IMR-90 (cell line): ENCODE measurements around the gene KCNQ2. TPM values are rescaled to one million over a fixed set of nuclear protein-coding genes. Genes with fewer than 3 reads are reported as not detected.

Experiments used
- ATAC-seq: fragments of 200-7000 bp; cut with Tn5 transposase; 2 replicates; pipeline ENCODE4 v1.9.1; 2020; ENCODE audit warnings: low read depth, mild to moderate bottlenecking, moderate library complexity
- BruUV-seq: library from RNA; stranded (reverse); fragments of 400-500 nt; replicated peaks from 2 replicates; lab custom pipeline; 2021; lab: Mats Ljungman, UMichigan
- CTCF ChIA-PET: fragments of 300-600 bp; formaldehyde crosslinking; extraction: SDS; loops from one replicate; lab custom pipeline; 2021; ENCODE audit warnings: antibody characterized with exemption; lab: Yijun Ruan, JAX
- POLR2A ChIA-PET: fragments of 300-600 bp; sonication (Branson Sonifier 250); formaldehyde crosslinking; loops from one replicate; lab custom pipeline; 2022; ENCODE audit warnings: antibody characterized with exemption; ENCODE audit not compliant: unreplicated experiment; lab: Charles Lee
- DNase-seq: peaks from one replicate; pipeline ENCODE4 v3.0.0; 2013
- H2AFZ ChIP-seq: replicated peaks from 2 replicates; pipeline ENCODE3; 2013; ENCODE audit warnings: low read length, mild to moderate bottlenecking; ENCODE audit not compliant: poor library complexity
- H2AK5ac ChIP-seq: 2 replicates; pipeline ENCODE4 v1.6.1; 2013; ENCODE audit warnings: low read depth, low read length, inconsistent platforms
- H2AK9ac ChIP-seq: replicated peaks from 2 replicates; pipeline ENCODE3; 2013; ENCODE audit warnings: mild to moderate bottlenecking, low read depth, low read length, moderate library complexity; ENCODE audit not compliant: poor library complexity
- H2BK120ac ChIP-seq: 2 replicates; pipeline ENCODE4 v1.6.1; 2013; ENCODE audit warnings: low read depth, low read length, inconsistent platforms
- H2BK15ac ChIP-seq: 3 replicates; pipeline ENCODE4 v1.6.1; 2013; ENCODE audit warnings: low read depth, low read length, inconsistent platforms
- H2BK20ac ChIP-seq: 2 replicates; pipeline ENCODE4 v1.6.1; 2013; ENCODE audit warnings: low read depth, mild to moderate bottlenecking, inconsistent platforms, low read length, moderate library complexity
- H2BK5ac ChIP-seq: 2 replicates; pipeline ENCODE4 v1.6.1; 2013; ENCODE audit warnings: mild to moderate bottlenecking, low read depth, low read length, inconsistent platforms; ENCODE audit not compliant: poor library complexity, severe bottlenecking
- H3K14ac ChIP-seq: replicated peaks from 2 replicates; pipeline ENCODE4 v1.6.1; 2013; ENCODE audit warnings: low read depth, low read length, inconsistent platforms
- H3K18ac ChIP-seq: 2 replicates; pipeline ENCODE4 v1.6.1; 2013; ENCODE audit warnings: low read depth, low read length, control low read depth
- H3K23ac ChIP-seq: 2 replicates; pipeline ENCODE4 v1.6.1; 2013; ENCODE audit warnings: low read depth, low read length, inconsistent platforms
- H3K27ac ChIP-seq: 2 replicates; pipeline ENCODE4 v1.5.1; 2013; ENCODE audit warnings: mild to moderate bottlenecking, control low read depth, low read length; ENCODE audit not compliant: insufficient read depth
- H3K27me3 ChIP-seq: 2 replicates; pipeline ENCODE4 v1.6.1; 2013; ENCODE audit warnings: low read length; ENCODE audit not compliant: control insufficient read depth, insufficient read depth
- H3K36me3 ChIP-seq: 2 replicates; pipeline ENCODE4 v1.6.1; 2013; ENCODE audit warnings: low read length, mixed read lengths; ENCODE audit not compliant: control insufficient read depth, insufficient read depth
- H3K4ac ChIP-seq: 2 replicates; pipeline ENCODE4 v1.6.1; 2013; ENCODE audit warnings: low read depth, low read length, inconsistent platforms
- H3K4me1 ChIP-seq: 2 replicates; pipeline ENCODE4 v1.6.1; 2013; ENCODE audit warnings: low read length, mixed read lengths; ENCODE audit not compliant: control insufficient read depth, insufficient read depth
- H3K4me2 ChIP-seq: 2 replicates; pipeline ENCODE4 v1.6.1; 2013; ENCODE audit warnings: low read depth, mild to moderate bottlenecking, control low read depth, low read length, moderate library complexity
- H3K4me3 ChIP-seq: 2 replicates; pipeline ENCODE4 v1.5.1; 2013; ENCODE audit warnings: low read depth, mild to moderate bottlenecking, control low read depth, low read length, moderate library complexity; ENCODE audit not compliant: insufficient read depth
- H3K56ac ChIP-seq: 2 replicates; pipeline ENCODE4 v1.6.1; 2013; ENCODE audit warnings: low read length, inconsistent platforms; ENCODE audit not compliant: insufficient read depth; ENCODE audit errors: extremely low read depth
- H3K79me1 ChIP-seq, 2 experiments: 2 replicates each; pipeline ENCODE4 v1.6.1; 2013; ENCODE audit warnings: low read length in 2 of 2, inconsistent platforms in 1 of 2, low read depth in 1 of 2
- H3K9ac ChIP-seq: 2 replicates; pipeline ENCODE4 v1.6.1; 2013; ENCODE audit warnings: low read depth, low read length, control low read depth
- H3K9me1 ChIP-seq: 2 replicates; pipeline ENCODE4 v1.6.1; 2013; ENCODE audit warnings: low read length, inconsistent platforms; ENCODE audit not compliant: insufficient read depth
- H3K9me3 ChIP-seq: 2 replicates; pipeline ENCODE4 v1.6.1; 2013; ENCODE audit warnings: low read length; ENCODE audit not compliant: control insufficient read depth, insufficient read depth
- H4K20me1 ChIP-seq: 2 replicates; pipeline ENCODE4 v1.6.1; 2013; ENCODE audit warnings: low read length, inconsistent platforms; ENCODE audit not compliant: insufficient read depth
- H4K5ac ChIP-seq: 2 replicates; pipeline ENCODE4 v1.6.1; 2013; ENCODE audit warnings: mild to moderate bottlenecking, low read depth, low read length, control low read depth
- H4K8ac ChIP-seq, 2 experiments: 2 replicates each; pipeline ENCODE4 v1.6.1; 2013; ENCODE audit warnings: low read depth in 2 of 2, low read length in 2 of 2, control low read depth in 1 of 2, inconsistent platforms in 1 of 2
- H4K91ac ChIP-seq: 2 replicates; pipeline ENCODE4 v1.6.1; 2013; ENCODE audit warnings: low read depth, low read length, inconsistent platforms; ENCODE audit not compliant: insufficient read depth
- BHLHE40 ChIP-seq: fragments of 150-350 bp; IDR thresholded peaks from 2 replicates; pipeline ENCODE4 v1.6.1; 2016; ENCODE audit warnings: mild to moderate bottlenecking, low read depth, low read length
- CEBPB ChIP-seq: IDR thresholded peaks from 2 replicates; pipeline ENCODE4 v1.6.1; 2012; ENCODE audit warnings: low read depth, low read length, improper control_type of control experiment
- CHD1 ChIP-seq: IDR thresholded peaks from 2 replicates; pipeline ENCODE4 v1.6.1; 2012; ENCODE audit warnings: low read depth, low read length, improper control_type of control experiment
- CTCF ChIP-seq: conservative IDR thresholded peaks from 2 replicates; pipeline ENCODE4 v1.5.1; 2012; ENCODE audit warnings: mild to moderate bottlenecking, low read depth, low read length, improper control_type of control experiment
- ELK1 ChIP-seq: fragments of 150-350 bp; IDR thresholded peaks from 2 replicates; pipeline ENCODE4 v1.6.1; 2016; ENCODE audit warnings: low read depth, mild to moderate bottlenecking, low read length, moderate library complexity, borderline replicate concordance
- FOS ChIP-seq: fragments of 150-350 bp; IDR thresholded peaks from 2 replicates; pipeline ENCODE4 v1.6.1; 2016; ENCODE audit warnings: low read depth, low read length
- MAFK ChIP-seq: IDR thresholded peaks from 2 replicates; pipeline ENCODE4 v1.6.1; 2012; ENCODE audit warnings: low read depth, low read length, improper control_type of control experiment
- MAZ ChIP-seq: IDR thresholded peaks from 2 replicates; pipeline ENCODE4 v1.6.1; 2012; ENCODE audit warnings: low read depth, mild to moderate bottlenecking, low read length, improper control_type of control experiment, moderate library complexity, borderline replicate concordance
- MXI1 ChIP-seq: IDR thresholded peaks from 2 replicates; pipeline ENCODE4 v1.6.1; 2012; ENCODE audit warnings: low read depth, mild to moderate bottlenecking, low read length, moderate library complexity, borderline replicate concordance
- NFE2L2 ChIP-seq: fragments of 150-350 bp; IDR thresholded peaks from 2 replicates; pipeline ENCODE4 v1.6.1; 2016; ENCODE audit warnings: low read depth, mild to moderate bottlenecking, low read length
- RAD21 ChIP-seq: IDR thresholded peaks from 2 replicates; pipeline ENCODE4 v1.6.1; 2012; ENCODE audit warnings: low read length, improper control_type of control experiment
- RCOR1 ChIP-seq: IDR thresholded peaks from 2 replicates; pipeline ENCODE4 v1.6.1; 2012; ENCODE audit warnings: mild to moderate bottlenecking, low read length, improper control_type of control experiment; ENCODE audit not compliant: insufficient replicate concordance
- SMC3 ChIP-seq: fragments of 150-350 bp; IDR thresholded peaks from 2 replicates; pipeline ENCODE4 v1.6.1; 2016; ENCODE audit warnings: low read depth, mild to moderate bottlenecking, antibody characterized with exemption, low read length, moderate library complexity
- WGBS, 2 experiments: methylation state at CpG; one replicate each; pipeline versions ENCODE4 v1.1.5 to v1.1.7; 2013; ENCODE audit warnings: missing lambda C conversion rate in 2 of 2; ENCODE audit not compliant: insufficient read length in 1 of 2; ENCODE audit errors: extremely low coverage in 2 of 2; 5-methylcytosine and 5-hydroxymethylcytosine counted together
- dilution Hi-C: fragments of 300-500 bp; cut with HindIII; formaldehyde crosslinking; loops from one replicate; pipeline ENCODE4 v1.14.3; 2018; ENCODE audit warnings: low sequenced_read_pairs; ENCODE audit not compliant: unreplicated experiment
- in situ Hi-C: fragments of 300-500 bp; cut with MboI; formaldehyde crosslinking; loops from 3 replicates; pipeline ENCODE4 v1.14.3; 2019; ENCODE audit warnings: low sequenced_read_pairs, inconsistent platforms, mixed read lengths
- intact Hi-C: fragments of 100-400 bp; cut with micrococcal nuclease; formaldehyde crosslinking; loops from 2 replicates; pipeline ENCODE4 v1.10.0; 2022
- polyA plus RNA-seq, 3 experiments: library from polyadenylated mRNA; depleted of rRNA; stranded (reverse); fragments of >200 nt; gene quantifications; 2 replicates each; pipeline ENCODE4 v1.2.3, GENCODE V29; 2012; ENCODE audit warnings: low replicate concordance in 1 of 3
- total RNA-seq: library from RNA; depleted of rRNA; stranded (reverse); fragments of >200 nt; gene quantifications from 2 replicates; pipeline ENCODE4 v1.2.3, GENCODE V29; 2012

KCNQ2 gene
- total and polyA plus RNA-seq, 2 of the 4 experiments (the other 2 are of a cell fraction): 0.02 TPM; not detected in 1

- in situ Hi-C loops: no loop called here
- Histone ChIP-seq H4K8ac (no peak overlapping the region), H3K4ac (no peak overlapping the region), H3K4me3 (no peak overlapping the region), H4K91ac (no peak overlapping the region), H2BK20ac (no peak overlapping the region), H2BK5ac (no peak overlapping the region), H3K9me3 (no peaks in the 10 kb centered on the region), H2BK15ac (no peak overlapping the region), H3K9me1 (no peaks in the 10 kb centered on the region), H3K56ac (no peak overlapping the region), H3K18ac (no peak overlapping the region), H3K23ac (no peak overlapping the region), H3K27ac (no peak overlapping the region), H3K14ac (no peak overlapping the region), H4K5ac (no peak overlapping the region), H4K20me1 (no peaks in the 10 kb centered on the region), H2AK9ac (no peak overlapping the region), H3K36me3 (no peaks in the 10 kb centered on the region), H2AFZ (no peak overlapping the region), H3K9ac (no peak overlapping the region), H3K27me3 (no peaks in the 10 kb centered on the region; the same call in 1 of the 2 replicates), H3K4me2 (no peak overlapping the region), H3K4me1 (no peaks in the 10 kb centered on the region), H3K79me1 (no peaks in the 10 kb centered on the region), H2AK5ac (no peak overlapping the region), H2BK120ac (no peak overlapping the region)
- no peak for ATAC-seq
- dilution Hi-C loops: no loop called here
- TF ChIP-seq BHLHE40: no peak
- TF ChIP-seq ELK1: no peak
- no peak for TF ChIP-seq CHD1
- no peak for TF ChIP-seq SMC3
- TF ChIP-seq RCOR1: no peak
- TF ChIP-seq MAZ: no peak
- TF ChIP-seq CEBPB: no peak
- no peak for TF ChIP-seq MXI1
- TF ChIP-seq FOS: no peak
- TF ChIP-seq MAFK: no peak
- no peak for TF ChIP-seq CTCF
- TF ChIP-seq NFE2L2: no peak
- TF ChIP-seq RAD21: no peak
- POLR2A ChIA-PET: no interaction called here
- no peak for DNase-seq
- no TSS peak for BruUV-seq
- CTCF ChIA-PET: no interaction called here
- intact Hi-C loops: no loop called here
- 77% methylated on average over 2 of the region's 12 CpGs; no CpG with 5 or more reads in 1 of the 2 experiments for whole genome bisulfite sequencing, 2 experiments
Measured at GRCh38 chr20:63438121-63438520, 34.3 kb downstream of the KCNQ2 start.
